Stimulated activated CD4-positive, alpha-beta T cell treated with anti-CD3 and anti-CD28 coated beads, Interleukin-2, amount 100 ng/mL, for 4 hours (primary cell): ENCODE measurements around the gene ARL17B.
"Not testable (repeated sequence)": the region's sequence is repeated elsewhere in the genome, so short reads cannot be mapped to it uniquely, and the experiment has no call there.

Experiments used
- DNase-seq: peaks from one replicate; pipeline ENCODE4 v3.0.0-alpha.2; 2020; ENCODE audit warnings: low read depth

Gene ARL17B

DNA sequence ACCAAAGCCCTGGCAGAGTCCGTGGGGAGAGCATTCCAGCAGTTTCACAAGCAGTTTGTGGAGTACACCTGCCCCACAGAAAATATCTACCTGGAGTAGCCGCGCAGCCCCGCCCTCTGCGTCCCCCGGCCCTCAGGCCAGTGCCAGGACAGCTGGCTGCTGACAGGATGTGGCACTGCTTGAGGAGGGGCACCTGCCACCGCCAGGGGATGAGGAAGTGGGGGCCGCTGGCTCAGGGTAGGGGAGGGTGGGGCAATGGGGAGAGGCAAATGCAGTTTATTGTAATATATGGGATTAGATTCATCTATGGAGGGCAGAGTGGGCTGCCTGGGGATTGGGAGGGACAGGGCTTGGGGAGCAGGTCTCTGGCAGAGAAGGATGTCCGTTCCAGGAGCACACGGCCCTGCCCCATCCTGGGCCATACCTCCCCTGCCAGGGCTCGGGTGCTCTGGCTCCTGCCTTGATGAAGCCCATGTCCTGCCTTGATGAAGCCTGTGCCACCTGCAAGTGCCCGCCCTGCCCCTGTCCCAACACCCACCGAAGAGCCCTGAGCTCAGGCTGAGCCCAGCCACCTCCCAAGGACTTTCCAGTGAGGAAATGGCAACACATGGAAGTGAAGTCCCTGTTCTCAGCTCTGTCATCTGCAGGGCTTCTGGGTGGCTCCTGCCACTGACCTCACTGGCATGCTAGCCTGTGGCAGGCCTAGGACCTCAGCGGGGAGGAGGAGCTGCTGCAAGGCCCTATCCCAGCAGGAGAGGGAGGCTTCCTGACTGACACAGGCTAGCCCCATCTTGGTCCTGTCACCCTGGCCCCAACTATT is 116.4 kb downstream of the ARL17B start:
- not testable (repeated sequence) for DNase-seq

DNA sequence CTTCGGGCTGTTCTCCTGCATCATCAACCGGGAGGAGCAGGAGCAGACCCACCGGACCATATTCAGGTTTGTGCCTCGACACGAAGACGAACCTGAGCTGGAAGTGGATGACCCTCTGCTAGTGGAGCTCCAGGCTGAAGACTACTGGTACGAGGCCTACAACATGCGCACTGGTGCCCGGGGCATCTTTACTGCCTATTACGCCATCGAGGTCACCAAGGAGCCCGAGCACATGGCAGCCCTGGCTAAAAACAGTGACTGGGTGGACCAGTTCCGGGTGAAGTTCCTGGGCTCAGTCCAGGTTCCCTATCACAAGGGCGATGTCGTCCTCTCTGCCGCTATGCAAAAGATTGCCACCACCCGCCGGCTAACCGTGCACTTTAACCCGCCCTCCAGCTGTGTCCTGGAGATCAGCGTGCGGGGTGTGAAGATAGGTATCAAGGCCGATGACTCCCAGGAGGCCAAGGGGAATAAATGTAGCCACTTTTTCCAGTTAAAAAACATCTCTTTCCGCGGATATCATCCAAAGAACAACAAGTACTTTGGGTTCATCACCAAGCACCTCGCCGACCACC is 117.1 kb downstream of the ARL17B start:
- not testable (repeated sequence) for DNase-seq

DNA sequence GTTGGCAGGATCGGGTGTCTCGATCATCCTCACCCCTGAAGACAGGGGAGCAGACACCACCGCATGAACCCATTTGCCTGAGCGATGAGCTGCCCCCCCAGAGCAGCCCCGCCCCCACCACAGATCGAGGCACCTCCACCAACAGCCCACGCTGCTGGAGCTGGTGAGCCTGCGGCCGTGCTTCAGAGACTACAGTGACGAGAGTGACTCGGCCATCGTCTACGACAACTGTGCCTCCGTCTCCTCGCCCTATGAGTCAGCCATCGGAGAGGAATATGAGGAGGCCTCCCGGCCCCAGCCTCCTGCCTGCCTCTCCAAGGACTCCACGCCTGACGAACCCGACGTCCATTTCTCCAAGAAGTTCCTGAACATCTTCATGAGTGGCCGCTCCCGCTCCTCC is 117.6 kb downstream of the ARL17B start:
- DNase-seq, result not testable (repeated sequence)

DNA sequence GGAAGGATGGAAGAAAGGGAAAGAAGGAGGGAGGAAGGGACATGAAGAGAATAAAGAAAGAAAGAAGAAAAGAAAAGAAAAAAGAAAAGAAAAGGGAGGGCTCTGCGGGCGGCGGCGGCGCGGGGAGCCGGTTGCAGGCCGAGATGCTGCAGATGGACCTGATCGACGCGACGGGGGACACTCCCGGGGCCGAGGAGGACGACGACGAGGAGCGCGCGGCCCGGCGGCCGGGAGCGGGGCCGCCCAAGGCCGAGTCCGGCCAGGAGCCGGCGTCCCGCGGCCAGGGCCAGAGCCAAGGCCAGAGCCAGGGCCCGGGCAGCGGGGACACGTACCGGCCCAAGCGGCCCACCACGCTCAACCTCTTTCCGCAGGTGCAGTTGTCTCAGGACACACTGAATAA is 118.1 kb downstream of the ARL17B start:
- DNase-seq, result not testable (repeated sequence)

DNA sequence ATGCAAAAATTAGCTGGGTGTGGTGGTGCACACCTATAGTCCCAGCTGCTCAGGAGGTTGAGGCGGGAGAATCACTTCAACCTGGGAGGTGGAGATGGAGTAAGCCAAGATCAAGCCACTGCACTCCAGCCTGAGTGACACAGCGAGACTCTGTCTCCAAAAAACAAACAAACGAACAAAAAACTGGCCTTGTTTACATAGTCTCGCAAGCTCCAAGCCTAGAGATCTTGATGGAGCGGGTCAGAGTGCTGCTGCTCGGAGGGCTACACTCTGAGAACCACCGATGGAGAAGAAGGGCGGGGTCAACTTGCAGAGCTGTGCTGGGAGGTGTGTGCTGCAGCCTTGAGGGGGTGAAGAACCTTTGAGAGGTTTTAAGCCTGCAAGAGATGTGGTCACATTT is 130.2 kb downstream of the ARL17B start:
- DNase-seq, result not testable (repeated sequence)

DNA sequence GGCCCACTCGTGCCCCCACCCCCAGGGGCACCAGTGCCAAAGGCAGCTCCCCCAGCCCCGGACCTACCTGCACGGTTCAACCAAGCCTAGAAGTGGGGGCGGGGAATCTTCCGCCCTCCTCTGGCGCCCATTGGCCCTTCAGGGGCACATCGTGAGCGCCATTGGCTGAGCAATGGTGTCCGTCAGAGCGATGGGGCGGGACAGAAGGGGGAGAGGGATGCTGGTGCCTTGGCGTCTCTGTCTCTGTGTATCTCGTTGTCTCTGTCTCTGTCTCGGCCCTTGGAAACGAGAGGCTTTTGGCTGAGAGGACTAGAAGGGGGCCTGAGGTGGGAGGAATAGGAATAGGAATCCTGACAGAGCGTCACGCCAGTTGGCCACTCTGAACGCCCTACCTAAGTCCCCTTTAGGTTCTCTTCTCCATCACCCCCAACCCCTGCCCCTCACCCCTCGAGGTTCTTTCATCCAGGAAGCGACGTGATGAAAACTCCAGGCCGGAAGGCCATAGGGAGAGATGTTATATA is 136.2 kb downstream of the ARL17B start:
- DNase-seq, result peak; percentile 92

DNA sequence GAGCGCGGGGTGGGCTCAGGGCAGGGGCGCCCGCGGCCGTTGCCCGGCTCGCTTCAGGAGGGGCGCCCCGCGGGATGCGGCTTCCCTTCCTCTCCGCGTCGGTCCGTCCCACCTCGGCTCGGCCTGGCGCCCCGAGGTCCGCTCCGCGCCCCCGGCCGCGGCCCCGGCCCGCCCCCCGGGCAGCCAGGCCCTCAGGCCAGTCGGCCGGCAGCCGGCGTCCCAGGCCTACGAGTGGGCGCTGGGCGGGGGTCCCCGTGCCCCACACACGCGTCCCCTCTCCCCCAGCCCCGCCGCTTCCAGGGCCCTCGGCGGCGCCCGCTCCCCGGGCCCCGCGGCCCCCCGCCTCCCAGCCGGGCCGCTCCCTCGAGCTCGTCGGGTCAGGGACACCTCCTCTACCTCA is 136.7 kb downstream of the ARL17B start:
- not testable (repeated sequence) for DNase-seq
